Vagina (tissue), 2 donors: ENCODE results near the gene OSBPL10. TPM values are rescaled to one million over a fixed set of nuclear protein-coding genes. Genes with fewer than 3 reads are reported as not detected.

Experiments
- DNase-seq, 2 donors: peaks; one replicate each; pipeline ENCODE4 v3.0.0-alpha.2; 2017; ENCODE audit errors: extremely low spot score in 2 of 2
- H3K27ac ChIP-seq: fragments of 200-600 bp; sonication (generic); one replicate; pipeline ENCODE4 v1.5.1; 2019
- H3K27me3 ChIP-seq: fragments of 200-600 bp; sonication (generic); one replicate; pipeline ENCODE4 v1.5.1; 2019
- H3K36me3 ChIP-seq, 2 donors: fragments of 200-600 bp; sonication (generic); one replicate each; pipeline ENCODE4 v1.5.1; 2017 to 2019
- H3K4me1 ChIP-seq: fragments of 200-600 bp; sonication (generic); one replicate; pipeline ENCODE4 v1.5.1; 2019
- H3K4me3 ChIP-seq, 2 donors: fragments of 200-600 bp; sonication (generic); 1 replicate in 1 of 2; 2 replicates in 1 of 2; pipeline ENCODE4 v1.5.1; 2016 to 2019
- H3K9me3 ChIP-seq: fragments of 200-600 bp; sonication (generic); one replicate; pipeline ENCODE4 v1.5.1; 2019
- CTCF ChIP-seq, 3 experiments: fragments of 450-650 bp in 2 of 3; fragments of 200-600 bp in 1 of 3; sonication (generic) in 1 of 3; IDR thresholded peaks; one replicate each; pipeline ENCODE4 v1.5.1; 2017 to 2019; ENCODE audit warnings: antibody characterized with exemption in 3 of 3, mild to moderate bottlenecking in 2 of 3, moderate library complexity in 2 of 3
- POLR2A ChIP-seq, 2 donors: fragments of 450-650 bp; IDR thresholded peaks; one replicate each; pipeline ENCODE4 v1.6.1; 2017; ENCODE audit warnings: antibody characterized with exemption in 2 of 2, mild to moderate bottlenecking in 2 of 2, moderate library complexity in 2 of 2
- POLR2AphosphoS5 ChIP-seq, 2 donors: sonication (generic); formaldehyde crosslinking; IDR thresholded peaks; one replicate each; pipeline ENCODE4 v1.9.0; 2017; ENCODE audit warnings: antibody characterized with exemption in 2 of 2, mild to moderate bottlenecking in 2 of 2, low read depth in 1 of 2; ENCODE audit not compliant: insufficient read depth in 1 of 2
- intact Hi-C: fragments of 100-400 bp; cut with DNase I; formaldehyde crosslinking; loops from one replicate; pipeline ENCODE4 v1.15.1; 2023
- total RNA-seq: library from RNA; depleted of rRNA; stranded (reverse); fragments of >200 nt; gene quantifications from one replicate; pipeline ENCODE4 v1.2.3, GENCODE V29; 2016

The OSBPL10 gene
- total RNA-seq, 1 donor from 2014 or later: 33.9 TPM

DNA sequence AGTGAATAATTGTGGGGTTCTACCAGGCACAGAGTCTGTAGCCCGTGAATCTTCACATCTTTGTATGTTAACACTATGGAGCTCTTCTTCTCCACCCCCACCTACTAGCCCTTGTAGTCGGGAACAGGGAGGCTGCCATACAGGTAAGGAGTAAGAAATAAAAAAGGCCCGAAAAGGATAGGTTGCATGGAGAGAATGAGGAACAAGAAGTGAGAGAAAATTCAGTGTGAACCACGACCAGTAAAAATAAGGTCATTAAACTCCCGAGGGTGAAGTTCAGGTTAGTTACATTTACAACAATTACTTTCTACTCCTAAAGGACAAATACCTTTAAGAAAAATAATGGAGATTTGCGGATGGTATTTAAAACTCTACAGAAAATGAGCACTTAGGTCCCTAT lies 53.3 kb downstream of the OSBPL10 start:
- no peak for TF ChIP-seq POLR2AphosphoS5 (IDR thresholded peaks at IDR 0.05; ENCODE audit: insufficient read depth in 1 of 2, low read depth in 1 of 2)
- no peak for TF ChIP-seq CTCF (IDR thresholded peaks at IDR 0.05)
- TF ChIP-seq POLR2A (IDR thresholded peaks at IDR 0.05): no peak
- Histone ChIP-seq H3K27me3 (no peaks in the 10 kb centered on the region), H3K27ac (no peak overlapping the region), H3K9me3 (no peaks in the 10 kb centered on the region), H3K4me1 (no peaks in the 10 kb centered on the region), H3K4me3 (no peak overlapping the region), H3K36me3 (no peaks in the 10 kb centered on the region)
- no peak for DNase-seq
- intact Hi-C loops: no loop called here

DNA sequence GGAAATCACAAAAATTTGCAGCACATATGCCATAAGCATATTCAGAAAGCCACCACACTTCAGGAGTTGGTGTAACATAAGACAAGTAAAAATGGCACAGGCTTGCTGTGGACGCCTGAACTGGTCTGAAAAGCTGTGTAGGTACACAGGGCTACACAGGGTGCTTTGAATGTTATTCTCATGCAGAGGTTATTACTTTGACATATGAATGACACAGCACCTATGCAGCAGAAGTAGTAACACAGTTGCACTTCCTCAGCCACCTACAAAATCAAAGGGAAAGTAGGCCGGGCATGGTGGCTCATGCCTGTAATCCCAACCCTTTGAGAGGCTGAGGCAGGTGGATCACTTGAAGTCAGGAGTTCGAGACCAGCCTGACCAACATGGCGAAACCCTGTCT lies 54.5 kb downstream of the OSBPL10 start:
- Histone ChIP-seq H3K4me1 (no peaks in the 10 kb centered on the region), H3K9me3 (no peaks in the 10 kb centered on the region), H3K27ac (no peak overlapping the region), H3K36me3 (no peaks in the 10 kb centered on the region), H3K27me3 (no peaks in the 10 kb centered on the region), H3K4me3 (no peak overlapping the region)
- intact Hi-C loops: no loop called here
- no peak for DNase-seq
- TF ChIP-seq POLR2A (IDR thresholded peaks at IDR 0.05) (no peak), POLR2AphosphoS5 (IDR thresholded peaks at IDR 0.05; ENCODE audit: insufficient read depth in 1 of 2, low read depth in 1 of 2) (no peak), CTCF (IDR thresholded peaks at IDR 0.05) (no peak)

DNA sequence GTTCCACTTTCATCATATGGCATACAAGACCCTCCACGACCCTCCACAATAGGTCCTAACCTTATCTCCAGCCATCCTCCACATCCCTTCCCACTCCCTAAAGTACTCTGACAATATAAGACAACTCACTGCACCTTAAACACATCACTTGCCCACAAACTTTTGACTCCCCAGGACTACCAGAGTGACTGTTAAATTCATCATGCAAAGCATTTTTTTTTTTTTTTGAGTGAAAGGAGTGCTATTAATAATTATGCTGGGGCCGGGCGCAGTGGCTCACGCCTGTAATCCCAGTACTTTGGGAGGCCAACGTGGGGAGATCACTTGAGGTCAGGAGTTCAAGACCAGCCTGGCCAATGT lies 55.8 kb downstream of the OSBPL10 start:
- no peaks in the 10 kb centered on the region for H3K36me3 ChIP-seq
- intact Hi-C loops: no loop called here
- no peak overlapping the region for H3K4me3 ChIP-seq
- no peaks in the 10 kb centered on the region for H3K9me3 ChIP-seq
- DNase-seq: no peak
- H3K27me3 ChIP-seq: no peaks in the 10 kb centered on the region
- no peak overlapping the region for H3K27ac ChIP-seq
- TF ChIP-seq CTCF (IDR thresholded peaks at IDR 0.05): no peak
- H3K4me1 ChIP-seq: no peaks in the 10 kb centered on the region

DNA sequence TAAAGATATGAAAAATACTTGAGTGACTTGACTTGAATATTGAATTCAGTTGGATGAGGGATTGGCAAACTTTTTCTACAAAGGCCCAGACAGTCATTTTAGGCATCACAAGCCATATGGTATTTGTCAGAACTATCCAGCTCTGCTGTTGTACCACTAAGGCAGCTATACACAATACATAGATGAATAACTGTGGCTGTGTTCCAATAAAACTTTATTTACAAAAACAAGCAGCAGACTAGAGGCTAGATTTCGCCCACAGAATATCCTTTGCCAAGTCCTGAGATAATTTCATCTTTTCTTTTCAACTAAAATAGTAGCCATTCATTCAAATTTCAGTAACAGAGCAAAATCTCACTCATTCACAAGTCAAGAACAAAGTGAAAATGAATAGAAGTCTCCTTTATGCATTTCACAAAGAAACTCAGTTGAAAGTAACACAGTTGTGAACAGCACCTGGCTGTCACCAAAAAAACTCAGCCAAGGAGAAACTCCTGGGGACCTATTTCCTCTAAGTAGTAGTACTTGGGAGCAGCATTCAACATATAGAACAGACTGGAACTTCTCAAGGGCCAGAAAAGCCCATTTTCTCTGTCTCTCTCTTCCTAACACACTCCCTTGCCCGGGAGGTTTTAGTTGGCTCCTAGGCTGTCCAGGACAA lies 56.3 kb downstream of the OSBPL10 start:
- Histone ChIP-seq H3K9me3 (no peaks in the 10 kb centered on the region), H3K36me3 (no peaks in the 10 kb centered on the region), H3K27ac (no peak overlapping the region), H3K27me3 (no peaks in the 10 kb centered on the region), H3K4me3 (no peak overlapping the region), H3K4me1 (no peaks in the 10 kb centered on the region)
- intact Hi-C loops: no loop called here
- DNase-seq: no peak
- TF ChIP-seq POLR2AphosphoS5 (IDR thresholded peaks at IDR 0.05; ENCODE audit: insufficient read depth in 1 of 2, low read depth in 1 of 2) (no peak), CTCF (IDR thresholded peaks at IDR 0.05) (no peak), POLR2A (IDR thresholded peaks at IDR 0.05) (no peak)

DNA sequence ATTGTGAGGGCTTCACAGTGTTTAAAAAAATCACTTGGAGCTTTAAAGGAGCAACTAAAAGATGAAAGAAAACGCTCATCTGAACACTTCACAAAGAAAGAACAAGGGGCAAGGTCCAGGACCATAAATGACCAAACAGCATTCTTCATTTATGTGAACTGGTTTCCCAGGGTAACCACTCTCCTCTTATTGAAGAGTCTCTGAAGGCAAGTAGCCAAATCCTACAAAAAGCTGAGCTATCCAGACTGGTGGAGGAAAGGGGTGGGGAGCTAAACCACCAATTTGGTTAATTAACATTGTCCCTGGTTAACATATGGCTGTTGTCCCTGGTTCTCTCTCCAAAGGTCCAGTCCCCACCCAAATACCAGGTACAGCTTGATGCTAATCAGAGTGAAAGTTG lies 58.1 kb downstream of the OSBPL10 start:
- H3K4me3 ChIP-seq: no peak overlapping the region
- TF ChIP-seq POLR2AphosphoS5 (IDR thresholded peaks at IDR 0.05; ENCODE audit: insufficient read depth in 1 of 2, low read depth in 1 of 2) (no peak), CTCF (IDR thresholded peaks at IDR 0.05) (no peak), POLR2A (IDR thresholded peaks at IDR 0.05) (no peak)
- intact Hi-C loops: no loop called here

More for the DNA sequence above, 58.1 kb downstream of the OSBPL10 start:
- Histone ChIP-seq H3K27ac (no peak overlapping the region), H3K4me1 (no peaks in the 10 kb centered on the region), H3K27me3 (no peaks in the 10 kb centered on the region), H3K36me3 (no peaks in the 10 kb centered on the region), H3K9me3 (no peaks in the 10 kb centered on the region)
- no peak for DNase-seq
